GM12872 (cell line): Measurements from ENCODE around the gene IGSF8.

Source experiments
- CTCF ChIP-seq: IDR thresholded peaks from 3 replicates; pipeline ENCODE4 v1.5.1; 2011; ENCODE audit warnings: low read depth, mild to moderate bottlenecking, low read length, moderate library complexity; ENCODE audit not compliant: insufficient read depth

Gene IGSF8

DNA sequence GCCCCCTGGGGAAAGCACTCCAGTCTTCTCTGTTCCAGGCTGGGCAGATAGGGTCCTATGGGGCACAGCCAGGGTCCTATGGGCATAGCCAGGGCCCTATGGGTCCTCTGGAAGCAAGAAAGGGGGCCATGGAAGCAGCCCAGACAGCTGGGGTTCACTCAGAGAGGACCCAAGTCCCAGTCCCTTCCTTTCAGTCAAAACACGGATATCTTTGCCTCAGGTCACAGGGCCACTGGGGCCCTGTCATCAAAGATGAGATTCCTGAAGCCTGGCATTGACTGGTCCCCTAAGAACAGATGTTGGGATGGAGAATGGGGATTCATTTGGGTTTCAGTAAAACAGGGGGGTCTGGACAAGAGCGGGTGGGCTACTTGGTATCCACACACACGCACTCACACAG, 8.5 kb downstream of the IGSF8 start:
- no peak for TF ChIP-seq CTCF

DNA sequence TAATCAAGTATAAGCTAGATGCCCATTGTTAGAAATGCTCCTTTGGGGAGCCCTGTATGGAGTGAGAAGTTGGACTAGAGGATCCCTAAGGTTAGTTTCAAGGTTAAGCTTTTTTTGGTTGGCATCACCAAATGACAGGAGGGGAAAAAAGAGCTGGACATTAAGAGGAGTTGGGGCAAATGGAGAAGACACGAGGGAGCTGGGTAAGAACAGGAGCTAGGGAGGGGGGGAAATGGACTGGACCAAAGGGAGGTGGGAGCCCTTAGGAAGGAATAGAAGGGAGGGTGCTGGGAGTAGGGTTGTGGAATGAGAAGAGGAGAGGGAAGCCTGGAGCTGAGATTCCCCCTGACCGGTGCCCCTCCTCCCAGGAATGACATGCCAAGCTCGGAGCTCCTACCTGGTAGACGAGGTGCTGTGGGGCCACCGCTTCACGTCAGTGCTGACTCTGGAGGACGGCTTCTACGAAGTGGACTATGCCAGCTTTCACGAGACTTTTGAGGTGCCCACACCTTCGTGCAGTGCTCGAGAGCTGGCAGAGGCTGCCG, 11.2 kb downstream of the IGSF8 start:
- TF ChIP-seq CTCF, result no peak

- no peak for TF ChIP-seq CTCF
These were observed 11.9 kb downstream of the IGSF8 start for GRCh38 chr1:160086456-160086892.

- TF ChIP-seq CTCF, result peak; percentile 98
These were observed 12.5 kb downstream of the IGSF8 start for GRCh38 chr1:160085686-160086455.

DNA sequence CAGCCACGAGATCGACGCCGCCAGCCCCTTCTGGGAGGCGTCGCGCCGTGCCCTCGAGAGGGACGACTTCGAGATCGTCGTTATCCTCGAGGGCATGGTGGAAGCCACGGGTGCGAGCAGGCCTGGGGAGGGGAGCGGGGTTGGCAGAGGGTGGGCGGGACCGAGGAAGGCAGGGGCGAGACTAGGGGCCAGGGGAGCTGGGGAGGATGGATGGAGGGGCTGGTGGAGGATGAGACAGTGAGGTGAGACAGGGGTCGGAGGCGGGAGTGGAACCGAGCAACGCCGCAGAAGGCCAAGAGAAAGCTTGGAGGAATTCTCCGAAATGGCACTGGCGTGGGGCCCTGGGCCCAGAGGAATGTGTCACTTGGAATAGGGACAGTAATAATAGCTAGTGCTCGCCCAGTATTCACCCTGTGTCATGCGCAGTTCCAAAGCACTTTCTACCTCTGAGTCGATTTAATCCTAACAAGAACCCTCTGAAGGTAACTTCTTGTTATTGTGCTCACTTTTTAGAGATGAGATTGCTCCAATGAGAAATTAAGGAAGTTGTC, 13.6 kb downstream of the IGSF8 start:
- TF ChIP-seq CTCF, result no peak

DNA sequence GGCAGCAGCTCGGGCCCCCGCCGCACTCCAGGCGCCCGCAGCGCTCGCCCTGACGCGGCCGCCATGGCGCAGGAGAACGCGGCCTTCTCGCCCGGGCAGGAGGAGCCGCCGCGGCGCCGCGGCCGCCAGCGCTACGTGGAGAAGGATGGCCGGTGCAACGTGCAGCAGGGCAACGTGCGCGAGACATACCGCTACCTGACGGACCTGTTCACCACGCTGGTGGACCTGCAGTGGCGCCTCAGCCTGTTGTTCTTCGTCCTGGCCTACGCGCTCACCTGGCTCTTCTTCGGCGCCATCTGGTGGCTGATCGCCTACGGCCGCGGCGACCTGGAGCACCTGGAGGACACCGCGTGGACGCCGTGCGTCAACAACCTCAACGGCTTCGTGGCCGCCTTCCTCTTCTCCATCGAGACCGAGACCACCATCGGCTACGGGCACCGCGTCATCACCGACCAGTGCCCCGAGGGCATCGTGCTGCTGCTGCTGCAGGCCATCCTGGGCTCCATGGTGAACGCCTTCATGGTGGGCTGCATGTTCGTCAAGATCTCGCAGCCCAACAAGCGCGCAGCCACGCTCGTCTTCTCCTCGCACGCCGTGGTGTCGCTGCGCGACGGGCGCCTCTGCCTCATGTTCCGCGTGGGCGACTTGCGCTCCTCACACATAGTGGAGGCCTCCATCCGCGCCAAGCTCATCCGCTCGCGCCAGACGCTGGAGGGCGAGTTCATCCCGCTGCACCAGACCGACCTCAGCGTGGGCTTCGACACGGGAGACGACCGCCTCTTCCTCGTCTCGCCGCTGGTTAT, 14.2 kb downstream of the IGSF8 start:
- peak; percentile 93 for TF ChIP-seq CTCF

DNA sequence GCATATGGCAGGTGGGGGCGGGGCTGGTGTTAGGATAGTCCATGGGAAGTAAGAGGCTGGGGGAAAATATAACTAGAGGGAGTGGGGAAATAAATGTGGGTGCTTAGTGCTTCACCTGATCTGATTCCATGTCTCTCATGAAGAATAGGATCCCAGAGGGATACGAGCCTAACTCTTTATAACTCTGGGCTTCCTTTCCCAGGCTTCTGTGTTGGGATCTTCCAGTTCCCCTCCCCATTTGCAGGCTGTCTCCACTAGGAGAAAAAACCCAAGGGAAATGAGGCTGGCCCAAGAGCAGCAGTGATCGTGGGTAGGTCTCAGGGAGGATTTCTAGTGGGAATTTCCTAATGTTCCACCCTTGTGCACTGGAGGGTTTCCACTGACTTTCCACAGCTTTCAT, 15.5 kb downstream of the IGSF8 start:
- TF ChIP-seq CTCF, result no peak
